SJSA1 (cell line): ENCODE measurements around the gene CASD1. TPM values are rescaled to one million over a fixed set of nuclear protein-coding genes. Genes with fewer than 3 reads are reported as not detected.
A peak's percentile ranks its signal among the peaks of the same experiment; 100 is the strongest.

Experiments
- DNase-seq, 2 experiments: peaks; one replicate each; pipeline ENCODE4 v3.0.0-alpha.2; 2015 to 2020; ENCODE audit warnings: low spot score in 2 of 2, low read depth in 1 of 2
- H3K27ac ChIP-seq: fragments of 250-450 bp; sonication (Bioruptor Pico); 2 replicates; pipeline ENCODE4 v1.5.1; 2020; ENCODE audit warnings: mild to moderate bottlenecking, moderate library complexity
- H3K27me3 ChIP-seq: fragments of 250-450 bp; sonication (Bioruptor Pico); replicated peaks from 2 replicates; pipeline ENCODE4 v1.5.1; 2020; ENCODE audit warnings: mild to moderate bottlenecking, moderate library complexity
- H3K36me3 ChIP-seq: fragments of 250-450 bp; sonication (Bioruptor Pico); 2 replicates; pipeline ENCODE4 v1.5.1; 2020; ENCODE audit warnings: mild to moderate bottlenecking
- H3K4me1 ChIP-seq: fragments of 250-450 bp; sonication (Bioruptor Pico); replicated peaks from 2 replicates; pipeline ENCODE4 v1.6.1; 2021; ENCODE audit warnings: mild to moderate bottlenecking
- H3K4me3 ChIP-seq: fragments of 250-450 bp; sonication (Bioruptor Pico); 2 replicates; pipeline ENCODE4 v1.5.1; 2020; ENCODE audit warnings: mild to moderate bottlenecking
- H3K9me3 ChIP-seq: fragments of 250-450 bp; sonication (Bioruptor Pico); replicated peaks from 2 replicates; pipeline ENCODE4 v1.5.1; 2020; ENCODE audit warnings: mild to moderate bottlenecking
- total RNA-seq: library from RNA; depleted of rRNA; stranded (reverse); fragments of >200 nt; shearing (Covaris generic); gene quantifications from 2 replicates; pipeline ENCODE4 v1.2.3, GENCODE V29; 2014

The CASD1 gene
- total RNA-seq, 1 experiment from 2014 or later, result 25.7 TPM

DNA sequence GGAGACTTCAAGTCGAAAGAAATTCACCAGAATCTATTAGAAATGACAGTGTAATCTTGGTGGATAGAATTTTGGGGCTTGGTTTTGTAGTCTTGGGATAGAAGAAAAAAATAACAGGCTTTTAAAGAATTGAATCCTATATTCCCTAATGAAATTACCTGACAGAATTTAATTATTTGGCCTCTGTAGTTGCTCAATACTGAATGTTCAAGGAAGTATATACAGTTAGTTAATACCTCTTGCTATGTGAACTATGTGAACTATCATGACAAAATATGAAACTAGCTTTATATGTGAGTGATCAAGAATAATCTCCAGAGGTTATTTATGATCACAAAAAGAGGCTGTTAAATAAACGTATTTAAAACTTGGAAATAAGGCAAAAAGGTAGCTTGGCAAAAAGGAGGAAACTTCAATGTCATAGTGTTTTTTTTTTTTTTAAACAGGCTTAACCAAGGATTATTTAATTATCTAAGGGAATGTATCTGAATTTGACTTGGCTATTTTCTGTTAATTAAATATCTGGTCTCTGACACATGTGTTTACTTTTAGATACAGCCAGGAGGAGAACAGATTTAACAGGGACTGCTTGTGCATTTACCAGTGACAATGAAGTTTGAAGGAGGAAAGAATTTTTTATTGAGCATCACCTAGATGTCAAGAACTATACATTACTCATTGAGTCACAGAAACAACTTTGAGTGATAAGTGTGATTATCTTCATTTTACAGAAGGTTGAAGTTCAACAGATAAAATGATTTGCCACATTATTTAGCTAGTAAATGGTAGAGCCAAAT lies 11.5 kb upstream of the CASD1 start:
- H3K4me1 ChIP-seq, result no peaks in the 10 kb centered on the region
- DNase-seq, result no peak
- H3K9me3 ChIP-seq, result no peaks in the 10 kb centered on the region
- H3K27ac ChIP-seq, result no peak overlapping the region
- H3K36me3 ChIP-seq, result no peaks in the 10 kb centered on the region
- H3K4me3 ChIP-seq, result no peak overlapping the region
- peaks cover 10% of the 10 kb centered on the region for H3K27me3 ChIP-seq

GRCh38 chr7:94498918-94499317 lies 10.7 kb upstream of the CASD1 start:
- H3K4me3 ChIP-seq, result no peak overlapping the region
- peaks cover 10% of the 10 kb centered on the region for H3K27me3 ChIP-seq
- H3K9me3 ChIP-seq, result no peaks in the 10 kb centered on the region
- DNase-seq, result no peak
- no peaks in the 10 kb centered on the region for H3K4me1 ChIP-seq
- no peaks in the 10 kb centered on the region for H3K36me3 ChIP-seq
- no peak overlapping the region for H3K27ac ChIP-seq

- H3K9me3 ChIP-seq, result no peaks in the 10 kb centered on the region; the same call in 1 of the 2 replicates
- H3K27ac ChIP-seq, result no peak overlapping the region
- peaks cover 20% of the 10 kb centered on the region for H3K4me1 ChIP-seq
- no peaks in the 10 kb centered on the region; the same call in 1 of the 2 replicates for H3K27me3 ChIP-seq
- peaks cover 11% of the 10 kb centered on the region for H3K36me3 ChIP-seq
- H3K4me3 ChIP-seq, result no peak overlapping the region
- DNase-seq, result no peak
Measured at GRCh38 chr7:94507462-94507861, 2.1 kb upstream of the CASD1 start.

GRCh38 chr7:94507962-94508361 lies 1.6 kb upstream of the CASD1 start:
- Histone ChIP-seq H3K27ac (no peak overlapping the region), H3K9me3 (no peaks in the 10 kb centered on the region; the same call in 1 of the 2 replicates), H3K4me1 (peaks cover 20% of the 10 kb centered on the region), H3K4me3 (no peak overlapping the region), H3K27me3 (no peaks in the 10 kb centered on the region; the same call in 1 of the 2 replicates), H3K36me3 (peaks cover 11% of the 10 kb centered on the region)
- no peak for DNase-seq

DNA sequence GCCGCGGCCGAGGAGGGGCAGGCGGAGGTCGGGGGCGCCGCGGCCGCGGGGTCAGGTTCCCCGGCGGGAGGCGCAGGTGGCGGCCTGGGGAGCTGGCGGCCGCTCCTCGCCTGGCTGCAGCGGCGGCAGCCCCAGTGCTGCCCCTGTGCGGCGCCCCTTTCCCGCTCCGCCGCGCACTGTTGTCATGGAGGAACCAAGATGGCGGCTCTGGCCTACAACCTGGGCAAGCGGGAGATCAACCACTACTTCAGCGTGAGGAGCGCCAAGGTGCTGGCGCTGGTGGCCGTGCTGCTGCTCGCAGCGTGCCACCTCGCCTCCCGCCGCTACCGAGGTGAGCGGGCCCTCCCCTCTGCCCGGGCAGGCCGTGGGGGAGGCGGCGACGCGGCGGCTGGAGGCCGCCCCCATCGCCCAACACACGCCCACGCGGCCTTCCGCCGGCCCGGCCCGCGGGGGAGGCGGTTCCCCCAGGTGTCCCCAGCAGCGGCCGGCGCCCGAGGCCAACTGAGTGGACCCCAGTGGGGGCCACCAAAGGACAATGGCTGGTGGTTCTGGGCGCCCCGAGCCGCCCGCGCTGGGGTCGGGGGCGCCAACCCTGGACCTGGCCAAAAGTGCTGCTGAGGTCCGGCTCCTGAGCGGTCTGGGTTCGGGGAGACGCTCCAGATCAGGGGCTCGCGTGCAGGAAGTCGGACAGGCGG lies 425 bp downstream of the CASD1 start:
- Histone ChIP-seq H3K27ac (peak overlapping the region; percentile 78), H3K4me3 (peak overlapping the region; percentile 92), H3K27me3 (no peaks in the 10 kb centered on the region), H3K9me3 (no peaks in the 10 kb centered on the region; the same call in 1 of the 2 replicates), H3K4me1 (peaks cover 20% of the 10 kb centered on the region), H3K36me3 (peaks cover 11% of the 10 kb centered on the region)
- DNase-seq, result peak; percentile 59 to 78

GRCh38 chr7:94510582-94511496 lies 1.2 kb downstream of the CASD1 start:
- H3K4me1 ChIP-seq, result peaks cover 20% of the 10 kb centered on the region
- H3K36me3 ChIP-seq, result peaks cover 11% of the 10 kb centered on the region
- DNase-seq, result peak in 1 of 2 experiments; percentile 45
- peak overlapping the region; percentile 92 for H3K4me3 ChIP-seq
- no peaks in the 10 kb centered on the region; the same call in 1 of the 2 replicates for H3K9me3 ChIP-seq
- H3K27ac ChIP-seq, result peak overlapping the region; percentile 78
- H3K27me3 ChIP-seq, result no peaks in the 10 kb centered on the region

- Histone ChIP-seq H3K27ac (no peak overlapping the region), H3K9me3 (no peaks in the 10 kb centered on the region; the same call in 1 of the 2 replicates), H3K4me3 (no peak overlapping the region), H3K36me3 (peaks cover 11% of the 10 kb centered on the region), H3K4me1 (peaks cover 20% of the 10 kb centered on the region), H3K27me3 (no peaks in the 10 kb centered on the region)
- DNase-seq, result no peak
Measured at GRCh38 chr7:94511718-94512117, 2.1 kb downstream of the CASD1 start.

DNA sequence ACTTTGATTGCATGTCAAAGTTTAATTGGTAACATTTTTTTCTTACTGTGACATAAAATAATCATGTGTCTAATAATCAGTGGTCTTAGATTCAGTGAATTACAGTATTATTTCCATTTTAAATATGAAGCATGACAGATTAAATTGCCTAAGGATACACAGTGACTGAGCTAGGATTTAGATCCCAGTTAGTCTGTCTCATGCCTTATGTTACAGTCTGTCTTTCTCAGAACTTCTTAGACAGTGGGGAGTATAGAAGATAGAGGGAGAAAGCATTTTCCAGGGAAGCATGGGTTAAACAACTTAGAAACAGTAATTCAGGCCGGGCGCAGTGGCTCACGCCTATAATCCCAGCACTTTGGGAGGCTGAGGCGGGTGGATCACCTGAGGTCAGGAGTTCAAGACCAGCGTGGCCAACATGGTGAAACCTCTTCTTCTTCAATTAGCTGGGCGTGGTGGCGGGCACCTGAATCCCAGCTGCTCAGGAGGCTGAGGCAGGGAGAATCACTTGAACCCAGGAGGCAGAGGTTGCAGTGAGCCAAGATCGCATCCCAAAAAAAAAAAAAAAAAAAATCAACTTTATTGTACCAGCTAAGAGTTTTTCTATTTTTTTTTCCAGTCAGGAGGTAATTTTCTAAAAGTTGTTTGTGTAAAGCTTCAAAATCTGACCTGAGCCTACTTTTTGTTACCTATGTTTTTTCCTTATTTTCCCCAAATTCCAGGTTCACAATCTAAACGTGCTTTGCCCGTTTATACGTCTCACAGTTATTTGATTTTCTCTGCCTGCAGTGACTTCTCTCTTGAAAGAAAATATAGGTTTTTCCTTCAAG lies 3.3 kb downstream of the CASD1 start:
- H3K4me3 ChIP-seq, result no peak overlapping the region
- H3K27ac ChIP-seq, result no peak overlapping the region
- no peaks in the 10 kb centered on the region for H3K27me3 ChIP-seq
- H3K9me3 ChIP-seq, result no peaks in the 10 kb centered on the region; the same call in 1 of the 2 replicates
- H3K36me3 ChIP-seq, result peaks cover 11% of the 10 kb centered on the region
- no peak for DNase-seq
- peaks cover 20% of the 10 kb centered on the region for H3K4me1 ChIP-seq

- peaks cover 11% of the 10 kb centered on the region for H3K36me3 ChIP-seq
- no peak for DNase-seq
- no peaks in the 10 kb centered on the region; the same call in 1 of the 2 replicates for H3K9me3 ChIP-seq
- H3K4me3 ChIP-seq, result no peak overlapping the region
- H3K4me1 ChIP-seq, result peaks cover 20% of the 10 kb centered on the region
- no peak overlapping the region for H3K27ac ChIP-seq
- H3K27me3 ChIP-seq, result no peaks in the 10 kb centered on the region
Measured at GRCh38 chr7:94513565-94513860, 3.9 kb downstream of the CASD1 start.

DNA sequence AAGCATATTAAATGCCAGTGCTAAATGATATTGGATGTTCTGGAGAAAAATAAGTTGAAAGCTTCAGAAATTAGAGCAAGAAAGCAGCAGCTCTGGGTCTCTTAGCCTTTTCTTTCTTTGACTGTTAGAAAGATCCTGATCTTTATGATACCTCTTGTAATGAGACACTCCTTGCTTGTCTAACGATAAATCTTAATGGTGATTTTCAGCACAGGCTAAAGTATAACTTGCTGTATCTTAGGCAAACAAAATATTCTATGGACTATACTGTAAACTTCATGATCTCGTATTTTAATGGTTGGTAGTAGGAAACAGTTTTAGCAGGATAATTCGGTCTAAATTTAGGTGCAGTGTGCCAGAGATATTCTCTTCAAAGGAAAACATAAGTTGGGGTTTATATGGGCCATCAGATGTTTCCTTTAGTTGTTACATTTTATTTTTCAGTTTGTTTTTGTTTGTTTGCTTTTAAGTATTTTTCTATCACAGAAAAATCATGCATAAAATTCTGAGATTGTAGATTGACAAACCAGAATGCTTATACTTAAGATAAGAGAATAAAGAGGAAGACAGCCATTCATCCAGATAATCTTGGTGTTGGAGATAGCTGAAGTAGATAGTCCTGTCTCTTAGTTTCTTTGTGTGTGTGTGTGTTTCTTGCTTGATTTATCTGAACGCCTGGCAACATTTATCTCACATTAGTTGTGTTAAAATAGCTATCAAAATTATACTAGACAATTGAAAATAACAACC lies 4.7 kb downstream of the CASD1 start:
- no peaks in the 10 kb centered on the region for H3K27me3 ChIP-seq
- peaks cover 16% of the 10 kb centered on the region for H3K4me1 ChIP-seq
- H3K4me3 ChIP-seq, result no peak overlapping the region
- no peak for DNase-seq
- no peak overlapping the region for H3K27ac ChIP-seq
- peaks cover 11% of the 10 kb centered on the region for H3K36me3 ChIP-seq
- no peaks in the 10 kb centered on the region; the same call in 1 of the 2 replicates for H3K9me3 ChIP-seq

GRCh38 chr7:94514917-94515316 lies 5.3 kb downstream of the CASD1 start:
- Histone ChIP-seq H3K27ac (no peak overlapping the region), H3K9me3 (no peaks in the 10 kb centered on the region; the same call in 1 of the 2 replicates), H3K4me3 (no peak overlapping the region), H3K27me3 (no peaks in the 10 kb centered on the region), H3K4me1 (peaks cover 14% of the 10 kb centered on the region), H3K36me3 (peaks cover 6% of the 10 kb centered on the region)
- no peak for DNase-seq

- DNase-seq, result no peak
- Histone ChIP-seq H3K9me3 (no peaks in the 10 kb centered on the region), H3K4me3 (no peak overlapping the region), H3K27ac (no peak overlapping the region), H3K4me1 (no peaks in the 10 kb centered on the region), H3K27me3 (no peaks in the 10 kb centered on the region), H3K36me3 (0 out of 2 replicates have a peak, but pooled peaks cover 6% of the 10 kb centered on the region)
Measured at GRCh38 chr7:94525923-94526322, 16.3 kb downstream of the CASD1 start.
